ENCODE data around the gene RPP40. TPM values are rescaled to one million over a fixed set of nuclear protein-coding genes. Genes with fewer than 3 reads are reported as not detected.

RPP40 gene
- total and polyA plus RNA-seq, 9 of the 15 experiments (the other 6 are each of a cell fraction or from before 2014, with no cell fraction given), result 22.6 to 114 (median 39.0) TPM

GRCh38 chr6:5003604-5004372 lies at the start of gene RPP40 (continued):
- no peak for TF ChIP-seq HSF4 (CRISPR knock-in tag; IDR thresholded peaks at IDR 0.05; ENCODE audit: borderline replicate concordance)
- peak; percentile 10 to 91 (median 81) for TF ChIP-seq YY1 (IDR thresholded peaks at IDR 0.05; ENCODE audit: borderline replicate concordance in 1 of 3, control insufficient read depth in 1 of 3, extremely low read depth in 1 of 3, insufficient read depth in 3 of 3, insufficient read length in 1 of 3, insufficient replicate concordance in 2 of 3, low read depth in 1 of 3, low read length in 2 of 3)
- TF ChIP-seq TAF9B (IDR thresholded peaks at IDR 0.05; ENCODE audit: partially characterized antibody), result peak; percentile 67
- peak; percentile 100 for TF ChIP-seq SP1 (CRISPR knock-in tag; IDR thresholded peaks at IDR 0.05)
- 0 out of 4 replicates have a peak, but pooled peaks of 1 of the 2 experiments have one; percentile 30 for TF ChIP-seq KDM4B (IDR thresholded peaks at IDR 0.05; ENCODE audit: borderline replicate concordance in 2 of 2, low read depth in 1 of 2)
- no peak for TF ChIP-seq STAT5A (IDR thresholded peaks at IDR 0.05; ENCODE audit: borderline replicate concordance, low read length)
- TF ChIP-seq FOXJ2 (tag; IDR thresholded peaks at IDR 0.05), result peak; percentile 67; the same call in 1 of the 2 replicates
- TF ChIP-seq CTCF (IDR thresholded peaks at IDR 0.05 in 2 of 3, conservative IDR thresholded peaks at IDR 0.05 in 1 of 3; ENCODE audit: insufficient read depth in 2 of 3, low read depth in 1 of 3, low read length in 3 of 3), result peak; percentile 86 to 93 (median 88)
- 0 out of 2 replicates have a peak, but pooled peaks have one; percentile 41 for TF ChIP-seq ZNF41 (CRISPR knock-in tag; conservative IDR thresholded peaks at IDR 0.05)
- peak; percentile 99 for TF ChIP-seq HCFC1 (IDR thresholded peaks at IDR 0.05; ENCODE audit: low read depth, low read length)
- no peak for TF ChIP-seq ZBTB49 (CRISPR knock-in tag; IDR thresholded peaks at IDR 0.05; ENCODE audit: borderline replicate concordance)
- TF ChIP-seq PML (IDR thresholded peaks at IDR 0.05; ENCODE audit: low read length), result peak; percentile 19; the same call in 1 of the 2 replicates
- TF ChIP-seq, protein P1, sequence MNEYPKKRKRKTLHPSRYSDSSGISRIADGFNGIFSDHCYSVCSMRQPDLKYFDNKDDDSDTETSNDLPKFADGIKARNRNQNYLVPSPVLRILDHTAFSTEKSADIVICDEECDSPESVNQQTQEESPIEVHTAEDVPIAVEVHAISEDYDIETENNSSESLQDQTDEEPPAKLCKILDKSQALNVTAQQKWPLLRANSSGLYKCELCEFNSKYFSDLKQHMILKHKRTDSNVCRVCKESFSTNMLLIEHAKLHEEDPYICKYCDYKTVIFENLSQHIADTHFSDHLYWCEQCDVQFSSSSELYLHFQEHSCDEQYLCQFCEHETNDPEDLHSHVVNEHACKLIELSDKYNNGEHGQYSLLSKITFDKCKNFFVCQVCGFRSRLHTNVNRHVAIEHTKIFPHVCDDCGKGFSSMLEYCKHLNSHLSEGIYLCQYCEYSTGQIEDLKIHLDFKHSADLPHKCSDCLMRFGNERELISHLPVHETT (CRISPR knock-in tag; conservative IDR thresholded peaks at IDR 0.05 in 1 of 2, IDR thresholded peaks at IDR 0.05 in 1 of 2), result peak in 1 of 2 experiments; percentile 74; a peak in 2 of 4 replicates
- peak; percentile 90 for TF ChIP-seq TFAP4 (CRISPR knock-in tag; IDR thresholded peaks at IDR 0.05; ENCODE audit: borderline replicate concordance)
- TF ChIP-seq, protein P2, sequence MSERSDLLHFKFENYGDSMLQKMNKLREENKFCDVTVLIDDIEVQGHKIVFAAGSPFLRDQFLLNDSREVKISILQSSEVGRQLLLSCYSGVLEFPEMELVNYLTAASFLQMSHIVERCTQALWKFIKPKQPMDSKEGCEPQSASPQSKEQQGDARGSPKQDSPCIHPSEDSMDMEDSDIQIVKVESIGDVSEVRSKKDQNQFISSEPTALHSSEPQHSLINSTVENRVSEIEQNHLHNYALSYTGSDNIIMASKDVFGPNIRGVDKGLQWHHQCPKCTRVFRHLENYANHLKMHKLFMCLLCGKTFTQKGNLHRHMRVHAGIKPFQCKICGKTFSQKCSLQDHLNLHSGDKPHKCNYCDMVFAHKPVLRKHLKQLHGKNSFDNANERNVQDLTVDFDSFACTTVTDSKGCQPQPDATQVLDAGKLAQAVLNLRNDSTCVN (CRISPR knock-in tag; IDR thresholded peaks at IDR 0.05), result no peak
- no peak for TF ChIP-seq CEBPB (tag; IDR thresholded peaks at IDR 0.05)

All from K562 (cell line).